Liver (tissue), 9 donors: ENCODE measurements around the gene CDKN2B-AS1. TPM values are rescaled to one million over a fixed set of nuclear protein-coding genes. Genes with fewer than 3 reads are reported as not detected.

Source experiments
- DNase-seq: peaks from one replicate; pipeline ENCODE4 v3.0.0-alpha.2; 2017; ENCODE audit warnings: low spot score
- H3K27ac ChIP-seq, 2 donors: one replicate each; pipeline ENCODE4 v1.7.0; 2013; ENCODE audit warnings: inconsistent platforms in 2 of 2, low read length in 2 of 2, control low read depth in 1 of 2, low read depth in 1 of 2, mild to moderate bottlenecking in 1 of 2
- H3K27me3 ChIP-seq, 4 donors: one replicate each; pipeline versions ENCODE4 v1.6.1 to v1.7.0; 2013; ENCODE audit warnings: low read length in 3 of 4, inconsistent platforms in 1 of 4, mild to moderate bottlenecking in 1 of 4, moderate library complexity in 1 of 4; ENCODE audit not compliant: control insufficient read depth in 4 of 4, insufficient read depth in 4 of 4
- H3K36me3 ChIP-seq, 4 donors: one replicate each; pipeline versions ENCODE4 v1.6.1 to v1.7.0; 2013; ENCODE audit warnings: low read length in 3 of 4, mild to moderate bottlenecking in 3 of 4, low read depth in 1 of 4, moderate library complexity in 1 of 4; ENCODE audit not compliant: control insufficient read depth in 4 of 4, insufficient read depth in 3 of 4
- H3K4me1 ChIP-seq, 4 donors: one replicate each; pipeline versions ENCODE4 v1.6.1 to v1.7.0; 2013; ENCODE audit warnings: low read length in 3 of 4, mild to moderate bottlenecking in 3 of 4, moderate library complexity in 1 of 4; ENCODE audit not compliant: control insufficient read depth in 4 of 4, insufficient read depth in 4 of 4
- H3K4me3 ChIP-seq, 3 donors: one replicate each; pipeline versions ENCODE4 v1.6.1 to v1.7.0; 2013; ENCODE audit warnings: low read length in 3 of 3, control low read depth in 1 of 3, low read depth in 1 of 3, mild to moderate bottlenecking in 1 of 3
- H3K9ac ChIP-seq, 2 donors: one replicate each; pipeline ENCODE4 v1.7.0; 2013; ENCODE audit warnings: low read length in 2 of 2, mild to moderate bottlenecking in 2 of 2, moderate library complexity in 2 of 2, control low read depth in 1 of 2, low read depth in 1 of 2
- H3K9me3 ChIP-seq, 4 donors: one replicate each; pipeline versions ENCODE4 v1.6.1 to v1.7.0; 2013; ENCODE audit warnings: low read length in 3 of 4; ENCODE audit not compliant: control insufficient read depth in 4 of 4
- CTCF ChIP-seq: fragments of 150-350 bp; IDR thresholded peaks from 2 replicates; pipeline ENCODE4 v1.5.1; 2017; ENCODE audit warnings: improper control_type of control experiment, low read depth, low read length; ENCODE audit not compliant: missing input control
- FOXA1 ChIP-seq: IDR thresholded peaks from 2 replicates; pipeline ENCODE4 v1.6.1; 2016; ENCODE audit warnings: antibody characterized with exemption
- FOXA2 ChIP-seq: IDR thresholded peaks from 2 replicates; pipeline ENCODE4 v1.6.1; 2016; ENCODE audit warnings: antibody characterized with exemption
- HNF4A ChIP-seq, 2 donors: conservative IDR thresholded peaks; 2 replicates each; pipeline ENCODE4 v1.6.1; 2016; ENCODE audit warnings: antibody characterized with exemption in 2 of 2, mild to moderate bottlenecking in 2 of 2
- HNF4G ChIP-seq: IDR thresholded peaks from 2 replicates; pipeline ENCODE4 v1.6.1; 2016; ENCODE audit warnings: antibody characterized with exemption
- NR2F2 ChIP-seq: IDR thresholded peaks from 2 replicates; pipeline ENCODE4 v1.6.1; 2016; ENCODE audit warnings: antibody characterized with exemption
- RAD21 ChIP-seq, 2 donors: IDR thresholded peaks; 2 replicates each; pipeline ENCODE4 v1.6.1; 2016; ENCODE audit warnings: antibody characterized with exemption in 2 of 2, mild to moderate bottlenecking in 2 of 2
- RXRA ChIP-seq, 2 donors: IDR thresholded peaks; 2 replicates each; pipeline ENCODE4 v1.6.1; 2017 to 2018; ENCODE audit warnings: antibody characterized with exemption in 2 of 2, mild to moderate bottlenecking in 1 of 2
- SP1 ChIP-seq: IDR thresholded peaks from 2 replicates; pipeline ENCODE4 v1.6.1; 2018; ENCODE audit warnings: antibody characterized with exemption, mild to moderate bottlenecking
- YY1 ChIP-seq: IDR thresholded peaks from 2 replicates; pipeline ENCODE4 v1.6.1; 2016; ENCODE audit warnings: antibody characterized with exemption, mild to moderate bottlenecking
- ZBTB33 ChIP-seq: IDR thresholded peaks from 2 replicates; pipeline ENCODE4 v1.6.1; 2016; ENCODE audit warnings: antibody characterized with exemption
- WGBS: extraction: QIAGEN DNeasy Blood & Tissue Kit; methylation state at CpG from one replicate; pipeline ENCODE4 v1.1.7; 2013; 5-methylcytosine and 5-hydroxymethylcytosine counted together
- polyA plus RNA-seq, 2 donors: library from polyadenylated mRNA; stranded (reverse) in 1 of 2; unstranded in 1 of 2; fragments of 200-250 nt in 1 of 2; fragments of >200 nt in 1 of 2; fragmentation: Nextera tagmentation in 1 of 2; extraction: Ambion mirVana in 1 of 2; gene quantifications; one replicate each; pipeline versions ENCODE4 v1.2.1 to v1.2.3, GENCODE V29; 2013 to 2015
- total RNA-seq, 2 donors: library from RNA; depleted of rRNA; stranded (reverse); fragments of >200 nt; gene quantifications; one replicate each; pipeline ENCODE4 v1.2.3, GENCODE V29; 2014
- TF ChIP-seq, protein P1 (sequence below): IDR thresholded peaks from 2 replicates; pipeline ENCODE4 v1.6.1; 2016; ENCODE audit warnings: antibody characterized with exemption
- TF ChIP-seq, protein P2 (sequence below): IDR thresholded peaks from 2 replicates; pipeline ENCODE4 v1.6.1; 2016; ENCODE audit warnings: antibody characterized with exemption, mild to moderate bottlenecking
- TF ChIP-seq, protein P3 (sequence below): IDR thresholded peaks from 2 replicates; pipeline ENCODE4 v1.6.1; 2016; ENCODE audit warnings: antibody characterized with exemption
- donor health status: healthy.
- donor health status: healthy.
- donor health status: healthy.
- donor health status: healthy.
- donor health status: healthy.

CDKN2B-AS1 gene
- total and polyA plus RNA-seq, 4 donors = 0.08 to 0.42 TPM; not detected in 2

GRCh38 chr9:22143799-22144625 is 149.4 kb downstream of the CDKN2B-AS1 start:
- WGBS = 51% methylated on average over 1 of the region's 1 CpG
- Histone ChIP-seq H3K4me3 (no peak overlapping the region), H3K9me3 (no peaks in the 10 kb centered on the region), H3K9ac (no peak overlapping the region), H3K4me1 (no peaks in the 10 kb centered on the region), H3K27me3 (peaks cover 0 to 7% (median 0%) of the 10 kb centered on the region in 4 donors), H3K36me3 (no peaks in the 10 kb centered on the region), H3K27ac (no peak overlapping the region)
- TF ChIP-seq HNF4A (conservative IDR thresholded peaks at IDR 0.05) (no peak), FOXA1 (no peak), FOXA2 (no peak), SP1 (no peak), RAD21 (IDR thresholded peaks at IDR 0.05) (no peak), HNF4G (no peak), ZBTB33 (no peak), YY1 (no peak), CTCF (no peak), RXRA (IDR thresholded peaks at IDR 0.05) (no peak)
- TF ChIP-seq, protein P1, sequence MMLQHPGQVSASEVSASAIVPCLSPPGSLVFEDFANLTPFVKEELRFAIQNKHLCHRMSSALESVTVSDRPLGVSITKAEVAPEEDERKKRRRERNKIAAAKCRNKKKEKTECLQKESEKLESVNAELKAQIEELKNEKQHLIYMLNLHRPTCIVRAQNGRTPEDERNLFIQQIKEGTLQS = no peak
- TF ChIP-seq, protein P2, sequence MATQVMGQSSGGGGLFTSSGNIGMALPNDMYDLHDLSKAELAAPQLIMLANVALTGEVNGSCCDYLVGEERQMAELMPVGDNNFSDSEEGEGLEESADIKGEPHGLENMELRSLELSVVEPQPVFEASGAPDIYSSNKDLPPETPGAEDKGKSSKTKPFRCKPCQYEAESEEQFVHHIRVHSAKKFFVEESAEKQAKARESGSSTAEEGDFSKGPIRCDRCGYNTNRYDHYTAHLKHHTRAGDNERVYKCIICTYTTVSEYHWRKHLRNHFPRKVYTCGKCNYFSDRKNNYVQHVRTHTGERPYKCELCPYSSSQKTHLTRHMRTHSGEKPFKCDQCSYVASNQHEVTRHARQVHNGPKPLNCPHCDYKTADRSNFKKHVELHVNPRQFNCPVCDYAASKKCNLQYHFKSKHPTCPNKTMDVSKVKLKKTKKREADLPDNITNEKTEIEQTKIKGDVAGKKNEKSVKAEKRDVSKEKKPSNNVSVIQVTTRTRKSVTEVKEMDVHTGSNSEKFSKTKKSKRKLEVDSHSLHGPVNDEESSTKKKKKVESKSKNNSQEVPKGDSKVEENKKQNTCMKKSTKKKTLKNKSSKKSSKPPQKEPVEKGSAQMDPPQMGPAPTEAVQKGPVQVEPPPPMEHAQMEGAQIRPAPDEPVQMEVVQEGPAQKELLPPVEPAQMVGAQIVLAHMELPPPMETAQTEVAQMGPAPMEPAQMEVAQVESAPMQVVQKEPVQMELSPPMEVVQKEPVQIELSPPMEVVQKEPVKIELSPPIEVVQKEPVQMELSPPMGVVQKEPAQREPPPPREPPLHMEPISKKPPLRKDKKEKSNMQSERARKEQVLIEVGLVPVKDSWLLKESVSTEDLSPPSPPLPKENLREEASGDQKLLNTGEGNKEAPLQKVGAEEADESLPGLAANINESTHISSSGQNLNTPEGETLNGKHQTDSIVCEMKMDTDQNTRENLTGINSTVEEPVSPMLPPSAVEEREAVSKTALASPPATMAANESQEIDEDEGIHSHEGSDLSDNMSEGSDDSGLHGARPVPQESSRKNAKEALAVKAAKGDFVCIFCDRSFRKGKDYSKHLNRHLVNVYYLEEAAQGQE = no peak
- TF ChIP-seq, protein P3, sequence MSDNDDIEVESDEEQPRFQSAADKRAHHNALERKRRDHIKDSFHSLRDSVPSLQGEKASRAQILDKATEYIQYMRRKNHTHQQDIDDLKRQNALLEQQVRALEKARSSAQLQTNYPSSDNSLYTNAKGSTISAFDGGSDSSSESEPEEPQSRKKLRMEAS = no peak
- no peak for DNase-seq

GRCh38 chr9:22146604-22147003 is 152.0 kb downstream of the CDKN2B-AS1 start:
- no peak for DNase-seq

More at GRCh38 chr9:22146604-22147003, 152.0 kb downstream of the CDKN2B-AS1 start:
- Histone ChIP-seq H3K4me1 (no peaks in the 10 kb centered on the region), H3K27me3 (peaks cover 0 to 7% (median 0%) of the 10 kb centered on the region in 4 donors), H3K36me3 (no peaks in the 10 kb centered on the region), H3K27ac (no peak overlapping the region), H3K4me3 (no peak overlapping the region), H3K9me3 (no peaks in the 10 kb centered on the region), H3K9ac (no peak overlapping the region)
- no peak for TF ChIP-seq NR2F2
- WGBS = 86% methylated on average over 3 of the region's 3 CpGs
